HepG2 (cell line): ENCODE results near the gene GRK5. TPM values are rescaled to one million over a fixed set of nuclear protein-coding genes. Genes with fewer than 3 reads are reported as not detected.

ENCODE experiments used
- ATAC-seq: fragments of 200-7000 bp; cut with Tn5 transposase; 3 replicates; pipeline ENCODE4 v1.9.1; 2020; ENCODE audit warnings: mild to moderate bottlenecking, moderate library complexity
- BruUV-seq: library from RNA; stranded (reverse); fragments of 400-500 nt; replicated peaks from 2 replicates; lab custom pipeline; 2021; lab: Mats Ljungman, UMichigan
- CTCF ChIA-PET: fragments of 300-600 bp; formaldehyde crosslinking; extraction: SDS; loops from one replicate; lab custom pipeline; 2021; ENCODE audit warnings: low total read pairs, inconsistent platforms, low intra/inter-chr PET ratio; lab: Yijun Ruan, JAX
- POLR2A ChIA-PET: fragments of 350-600 bp; sonication (Branson Sonifier 250); formaldehyde crosslinking; loops from one replicate; lab custom pipeline; 2020; ENCODE audit warnings: antibody characterized with exemption, inconsistent platforms; lab: Yijun Ruan, JAX
- DNase-seq: peaks from one replicate; pipeline ENCODE4 v3.0.0-alpha.2; 2015; ENCODE audit warnings: low spot score
- FAIRE-seq: peaks from 3 replicates; lab custom pipeline; 2011; peaks lifted over from hg19 to GRCh38; lab: Jason Lieb, UNC
- H2AFZ ChIP-seq: one replicate; pipeline ENCODE4 v1.6.1; 2011; ENCODE audit warnings: low read length, inconsistent platforms
- H3K27ac ChIP-seq: fragments of 300-600 bp; 3 replicates; pipeline ENCODE4 v1.8.0; 2011; ENCODE audit warnings: mixed run types, mild to moderate bottlenecking, mixed read lengths, low read length, inconsistent platforms; ENCODE audit not compliant: insufficient read depth; ENCODE audit errors: extremely low read length
- H3K27me3 ChIP-seq, 2 experiments: fragments of 200-600 bp in 1 of 2; 2 replicates in 1 of 2; 3 replicates in 1 of 2; pipeline versions ENCODE4 v1.6.0 to v1.8.0; 2011; ENCODE audit warnings: low read length in 2 of 2, mild to moderate bottlenecking in 2 of 2, moderate library complexity in 2 of 2, inconsistent platforms in 1 of 2; ENCODE audit not compliant: insufficient read depth in 2 of 2, control insufficient read depth in 1 of 2
- H3K36me3 ChIP-seq, 2 experiments: fragments of 200-600 bp in 1 of 2; replicated peaks in 1 of 2; 2 replicates in 1 of 2; 3 replicates in 1 of 2; pipeline versions ENCODE4 v1.5.1 to v1.8.0; 2011; ENCODE audit warnings: low read length in 2 of 2, inconsistent platforms in 1 of 2; ENCODE audit not compliant: insufficient read depth in 2 of 2, control insufficient read depth in 1 of 2
- H3K4me1 ChIP-seq: 2 replicates; pipeline ENCODE4 v1.5.1; 2012; ENCODE audit warnings: low read length, inconsistent platforms; ENCODE audit not compliant: insufficient read depth
- H3K4me2 ChIP-seq: 2 replicates; pipeline ENCODE4 v1.6.0; 2011; ENCODE audit warnings: low read depth, low read length, inconsistent platforms
- H3K4me3 ChIP-seq, 3 experiments: fragments of 200-600 bp in 1 of 3; sonication (generic), shearing (Covaris generic) in 1 of 3; replicated peaks in 1 of 3; 2 replicates each; pipeline ENCODE4 v1.5.1; 2011 to 2016; ENCODE audit warnings: low read length in 3 of 3, inconsistent platforms in 2 of 3, low read depth in 2 of 3, mild to moderate bottlenecking in 2 of 3, control low read depth in 1 of 3, mixed read lengths in 1 of 3; ENCODE audit not compliant: insufficient read depth in 1 of 3
- H3K79me2 ChIP-seq: one replicate; pipeline ENCODE4 v1.6.1; 2011; ENCODE audit warnings: low read length, inconsistent platforms; ENCODE audit not compliant: insufficient read depth
- H3K9ac ChIP-seq: 2 replicates; pipeline ENCODE4 v1.6.0; 2011; ENCODE audit warnings: mild to moderate bottlenecking, low read depth, low read length, inconsistent platforms; ENCODE audit not compliant: insufficient read depth
- H3K9me3 ChIP-seq: 2 replicates; pipeline ENCODE4 v1.5.1; 2012; ENCODE audit warnings: mild to moderate bottlenecking, low read length
- H4K20me1 ChIP-seq: 2 replicates; pipeline ENCODE4 v1.6.0; 2011; ENCODE audit warnings: inconsistent platforms, mild to moderate bottlenecking, low read length, moderate library complexity; ENCODE audit not compliant: insufficient read depth
- CREBL2 ChIP-seq: sonication (generic); formaldehyde crosslinking; IDR thresholded peaks from 2 replicates; pipeline ENCODE4 v1.8.1; 2023; ENCODE audit warnings: missing genetic modification reagents, mild to moderate bottlenecking, borderline replicate concordance
- FOXA1 ChIP-seq, 2 experiments: fragments of 450-650 bp in 1 of 2; sonication (generic) in 1 of 2; formaldehyde crosslinking in 1 of 2; IDR thresholded peaks; 2 replicates each; pipeline versions ENCODE4 v1.4.0 to v1.6.1; 2016 to 2020; ENCODE audit warnings: missing genetic modification reagents in 1 of 2
- GATA4 ChIP-seq: sonication (generic); IDR thresholded peaks from 2 replicates; pipeline ENCODE4 v1.6.1; 2016; ENCODE audit warnings: antibody characterized with exemption, low read depth, borderline replicate concordance
- REXO4 ChIP-seq: sonication (generic); formaldehyde crosslinking; IDR thresholded peaks from 2 replicates; pipeline ENCODE4 v1.8.0; 2022; ENCODE audit warnings: missing genetic modification reagents, mild to moderate bottlenecking, borderline replicate concordance
- RFX3 ChIP-seq: IDR thresholded peaks from 2 replicates; pipeline ENCODE4 v1.6.1; 2016; ENCODE audit warnings: missing biosample characterization, missing genetic modification reagents
- TSC22D2 ChIP-seq: sonication (generic); formaldehyde crosslinking; IDR thresholded peaks from 2 replicates; pipeline ENCODE4 v1.5.1; 2020; ENCODE audit warnings: missing genetic modification reagents, mild to moderate bottlenecking, borderline replicate concordance
- ZFP1 ChIP-seq: IDR thresholded peaks from 2 replicates; pipeline ENCODE4 v1.6.1; 2016
- ZNF180 ChIP-seq: sonication (generic); formaldehyde crosslinking; IDR thresholded peaks from 2 replicates; pipeline ENCODE4 v1.4.0; 2020; ENCODE audit warnings: low read depth, missing genetic modification reagents, borderline replicate concordance
- ZNF207 ChIP-seq: fragments of 450-650 bp; IDR thresholded peaks from 2 replicates; pipeline ENCODE4 v1.6.1; 2016; ENCODE audit warnings: antibody characterized with exemption, borderline replicate concordance
- ZNF687 ChIP-seq: sonication (generic); formaldehyde crosslinking; IDR thresholded peaks from 2 replicates; pipeline ENCODE4 v1.5.1; 2020; ENCODE audit warnings: mild to moderate bottlenecking, missing genetic modification reagents, moderate library complexity
- ZNF704 ChIP-seq: sonication (generic); formaldehyde crosslinking; IDR thresholded peaks from 2 replicates; pipeline ENCODE4 v1.8.1; 2023; ENCODE audit warnings: mild to moderate bottlenecking, inconsistent platforms, moderate library complexity, missing genetic modification reagents, borderline replicate concordance
- ZNF879 ChIP-seq: sonication (generic); formaldehyde crosslinking; IDR thresholded peaks from 2 replicates; pipeline ENCODE4 v1.8.1; 2023; ENCODE audit warnings: missing genetic modification reagents
- ZNF883 ChIP-seq: sonication (generic); formaldehyde crosslinking; IDR thresholded peaks from 2 replicates; pipeline ENCODE4 v1.5.1; 2020; ENCODE audit warnings: mild to moderate bottlenecking, missing genetic modification reagents; ENCODE audit errors: not compliant biosample characterization
- WGBS: methylation state at CpG from one replicate; pipeline ENCODE4 v1.1.6; 2017; ENCODE audit warnings: low lambda C conversion rate; 5-methylcytosine and 5-hydroxymethylcytosine counted together
- in situ Hi-C: cut with HindIII; loops from 2 replicates; pipeline ENCODE4 v1.10.0; 2017; ENCODE audit warnings: low pct_unique_long_range_greater_than_20kb; ENCODE audit not compliant: extremely low pct_ligation_motif_present
- intact Hi-C: fragments of 100-400 bp; cut with micrococcal nuclease; formaldehyde crosslinking; loops from one replicate; pipeline ENCODE4 v1.10.0; 2022; ENCODE audit not compliant: unreplicated experiment
- polyA plus RNA-seq, 8 experiments: library from polyadenylated mRNA; depleted of rRNA in 3 of 8; stranded (reverse) in 7 of 8; unstranded in 1 of 8; fragments of >200 nt; fragmentation: Illumina TruSeq in 4 of 8; extraction: Trizol in 4 of 8; gene quantifications; 2 replicates each; pipeline versions ENCODE4 v1.2.1 to v1.2.3, GENCODE V29; 2011 to 2016; ENCODE audit warnings: low read depth in 4 of 8, missing spikeins in 1 of 8, mixed read lengths in 1 of 8; ENCODE audit not compliant: insufficient read depth in 1 of 8
- total RNA-seq, 5 experiments: library from RNA; depleted of rRNA; stranded (reverse); fragments of >200 nt; fragmentation: Illumina TruSeq; extraction: Trizol; gene quantifications; 2 replicates each; pipeline ENCODE4 v1.2.3, GENCODE V29; 2016; ENCODE audit warnings: low read depth in 1 of 5

The GRK5 gene
- total and polyA plus RNA-seq, 2 of the 13 experiments (the other 11 are each of a cell fraction or from before 2014, with no cell fraction given) = 10.4 to 12.6 TPM

- no peak for FAIRE-seq
- Histone ChIP-seq H3K27me3 (no peaks in the 10 kb centered on the region), H3K79me2 (peaks cover 13% of the 10 kb centered on the region), H3K9ac (peak overlapping the region; percentile 70), H3K4me3 (no peak overlapping the region), H2AFZ (no peak overlapping the region), H3K27ac (peak overlapping the region; percentile 95), H3K4me2 (peak overlapping the region; percentile 9; the same call in 1 of the 2 replicates), H3K4me1 (peaks cover 82% of the 10 kb centered on the region), H4K20me1 (no peaks in the 10 kb centered on the region), H3K9me3 (no peaks in the 10 kb centered on the region), H3K36me3 (no peaks in the 10 kb centered on the region)
- no TSS peak for BruUV-seq
- CTCF ChIA-PET = no interaction called here
- no peak for DNase-seq
- no peak for ATAC-seq
- intact Hi-C loops (loop anchor here (2.0 to 5.0 kb wide), 4 partner anchors 25 to 556 kb away; partner anchors contain the start of gene MCMBP), in situ Hi-C loops (no loop called here)
- 100% methylated on average over 2 of the region's 2 CpGs for WGBS
- POLR2A ChIA-PET = interaction anchor here (1.0 to 5.2 kb wide), 8 partner anchors 8 to 110 kb away, joined by 3 to 46 read pairs (median 4); partner anchors contain the start of gene GRK5
- no peak for TF ChIP-seq ZNF704 (CRISPR knock-in tag)
- TF ChIP-seq ZNF687 (CRISPR knock-in tag) = no peak; the same call in 1 of the 2 replicates
- TF ChIP-seq REXO4 (CRISPR knock-in tag) = no peak
- peak; percentile 23 for TF ChIP-seq ZNF883 (CRISPR knock-in tag)
- no peak for TF ChIP-seq TSC22D2 (CRISPR knock-in tag)
- no peak for TF ChIP-seq FOXA1 (IDR thresholded peaks at IDR 0.05)
- TF ChIP-seq FOXA1 (CRISPR knock-in tag; IDR thresholded peaks at IDR 0.05) = no peak
- no peak for TF ChIP-seq RFX3 (CRISPR knock-in tag)
- 0 out of 2 replicates have a peak, but pooled peaks have one; percentile 59 for TF ChIP-seq CREBL2 (CRISPR knock-in tag)
- no peak for TF ChIP-seq ZNF180 (CRISPR knock-in tag)
- no peak for TF ChIP-seq ZFP1
- TF ChIP-seq ZNF207 = no peak
- no peak for TF ChIP-seq GATA4
- no peak for TF ChIP-seq ZNF879 (CRISPR knock-in tag)
Observed at GRCh38 chr10:119316002-119316358, 108.6 kb downstream of the GRK5 start.
